Panc1 (cell line): ENCODE data around the gene FHIT. TPM values are rescaled to one million over a fixed set of nuclear protein-coding genes. Genes with fewer than 3 reads are reported as not detected.

ENCODE experiments used
- ATAC-seq: fragments of 200-7000 bp; cut with Tn5 transposase; 2 replicates; pipeline ENCODE4 v1.9.1; 2020; ENCODE audit warnings: mild to moderate bottlenecking, moderate library complexity
- BruUV-seq: library from RNA; stranded (reverse); fragments of 400-500 nt; replicated peaks from 2 replicates; lab custom pipeline; 2021; lab: Mats Ljungman, UMichigan
- CTCF ChIA-PET: fragments of 300-600 bp; sonication (Branson Sonifier 250); formaldehyde crosslinking; loops from one replicate; lab custom pipeline; 2022; ENCODE audit warnings: antibody characterized with exemption; lab: Charles Lee
- POLR2A ChIA-PET: fragments of 300-600 bp; sonication (Branson Sonifier 250); formaldehyde crosslinking; loops from one replicate; lab custom pipeline; 2022; ENCODE audit warnings: antibody characterized with exemption; lab: Charles Lee
- DNase-seq: peaks from one replicate; pipeline ENCODE4 v3.0.0-alpha.2; 2010; ENCODE audit warnings: low read depth, low spot score
- H3K27ac ChIP-seq: 2 replicates; pipeline ENCODE4 v1.5.1; 2011; ENCODE audit warnings: mild to moderate bottlenecking, low read length, inconsistent platforms
- H3K27me3 ChIP-seq: fragments of 200-500 bp; sonication (Bioruptor generic); 2 replicates; pipeline ENCODE4 v1.6.0; 2014; ENCODE audit warnings: low read length, inconsistent platforms; ENCODE audit not compliant: control insufficient read depth, insufficient read depth
- H3K36me3 ChIP-seq: fragments of 200-500 bp; sonication (Bioruptor generic); 2 replicates; pipeline ENCODE4 v1.5.1; 2014; ENCODE audit warnings: inconsistent platforms, mild to moderate bottlenecking, low read length, moderate library complexity; ENCODE audit not compliant: control insufficient read depth, insufficient read depth
- H3K4me1 ChIP-seq: 2 replicates; pipeline ENCODE4 v1.5.1; 2011; ENCODE audit warnings: inconsistent platforms, mild to moderate bottlenecking, low read length, moderate library complexity; ENCODE audit not compliant: control insufficient read depth, insufficient read depth
- H3K4me3 ChIP-seq, 2 experiments: 2 replicates each; pipeline ENCODE4 v1.5.1; 2011 to 2012; ENCODE audit warnings: low read depth in 2 of 2, low read length in 2 of 2, mild to moderate bottlenecking in 2 of 2, inconsistent platforms in 1 of 2, moderate library complexity in 1 of 2
- H3K9me3 ChIP-seq: fragments of 200-500 bp; sonication (Bioruptor generic); 2 replicates; pipeline ENCODE4 v1.5.1; 2014; ENCODE audit warnings: low read depth, mild to moderate bottlenecking, inconsistent platforms, low read length, moderate library complexity; ENCODE audit not compliant: control insufficient read depth, insufficient read depth
- POLR2AphosphoS5 ChIP-seq: IDR thresholded peaks from 2 replicates; pipeline ENCODE4 v1.6.1; 2012; ENCODE audit warnings: mild to moderate bottlenecking, low read depth, low read length, moderate library complexity
- SIN3A ChIP-seq: IDR thresholded peaks from 2 replicates; pipeline ENCODE4 v1.6.1; 2012; ENCODE audit warnings: low read depth, mild to moderate bottlenecking, low read length, moderate library complexity, borderline replicate concordance; ENCODE audit not compliant: insufficient read depth
- TCF7L2 ChIP-seq: IDR thresholded peaks from 2 replicates; pipeline ENCODE4 v1.6.1; 2011; ENCODE audit warnings: mild to moderate bottlenecking, low read depth, low read length, inconsistent platforms
- in situ Hi-C: cut with HindIII; loops from 2 replicates; pipeline ENCODE4 v1.10.0; 2016; ENCODE audit warnings: low sequenced_read_pairs, low pct_unique_long_range_greater_than_20kb
- intact Hi-C: fragments of 100-400 bp; cut with micrococcal nuclease; formaldehyde crosslinking; loops from one replicate; pipeline ENCODE4 v1.10.0; 2022; ENCODE audit not compliant: unreplicated experiment
- total RNA-seq: library from RNA; stranded (reverse); gene quantifications from one replicate; pipeline ENCODE4 v1.2.1, GENCODE V29; 2021; ENCODE audit not compliant: unreplicated experiment
- TF ChIP-seq, protein P1 (sequence below), 2 experiments: IDR thresholded peaks; 2 replicates each; pipeline ENCODE4 v1.6.1; 2011 to 2012; ENCODE audit warnings: low read depth in 2 of 2, control low read depth in 1 of 2, low read length in 1 of 2, mild to moderate bottlenecking in 1 of 2, moderate library complexity in 1 of 2; ENCODE audit not compliant: insufficient read depth in 1 of 2
- TF ChIP-seq, protein P2 (sequence below): fragments of 450-650 bp; IDR thresholded peaks from 2 replicates; pipeline ENCODE4 v1.5.1; 2017; ENCODE audit warnings: mild to moderate bottlenecking

Gene FHIT
- total RNA-seq, 1 experiment from 2014 or later: 2.2 TPM

DNA sequence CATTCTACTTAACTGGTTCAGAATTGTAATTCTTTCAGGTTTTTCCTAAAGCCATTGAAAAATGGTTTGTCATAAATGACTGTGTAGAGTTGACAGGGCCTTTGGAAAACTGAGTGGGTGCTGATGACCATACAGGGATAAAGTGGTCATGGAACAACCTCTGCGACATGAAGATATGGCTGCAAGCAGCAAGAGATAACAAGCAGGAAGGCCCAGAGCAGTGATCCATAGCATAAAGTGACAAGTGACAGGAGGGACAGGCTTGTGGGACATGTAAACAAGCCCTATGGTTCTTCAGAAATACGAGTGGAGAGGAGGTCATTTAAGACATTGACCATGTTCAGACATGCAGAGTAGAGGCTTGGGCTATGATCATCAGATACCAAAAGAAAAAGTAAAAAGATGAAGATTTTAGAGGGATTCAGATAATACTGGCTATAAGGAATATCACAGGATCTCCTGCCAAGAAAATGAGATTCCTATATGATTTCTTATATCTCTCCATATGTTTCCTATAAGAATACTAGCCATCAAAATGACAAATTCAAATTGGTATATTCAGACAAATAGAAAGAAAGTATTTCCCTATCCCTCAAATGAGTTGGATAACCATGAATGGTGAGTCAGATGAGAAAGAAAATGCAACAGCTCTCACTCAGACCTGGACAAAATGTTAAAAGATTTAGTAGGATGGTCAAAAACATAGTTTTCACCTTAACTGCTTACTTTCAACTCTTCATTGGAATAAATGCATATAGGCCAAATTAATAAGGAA, 1373.8 kb downstream of the FHIT start:
- DNase-seq (no peak), ATAC-seq (no peak)
- in situ Hi-C loops: no loop called here
- no peak overlapping the region for H3K4me3 ChIP-seq
- ChIA-PET CTCF (no interaction called here), POLR2A (no interaction called here)
- no peak overlapping the region for H3K27ac ChIP-seq
- no peaks in the 10 kb centered on the region for H3K27me3 ChIP-seq
- no peak for TF ChIP-seq SIN3A
- intact Hi-C loops: no loop called here
- no peaks in the 10 kb centered on the region for H3K36me3 ChIP-seq
- H3K4me1 ChIP-seq: no peaks in the 10 kb centered on the region
- no TSS peak for BruUV-seq
- no peaks in the 10 kb centered on the region for H3K9me3 ChIP-seq

DNA sequence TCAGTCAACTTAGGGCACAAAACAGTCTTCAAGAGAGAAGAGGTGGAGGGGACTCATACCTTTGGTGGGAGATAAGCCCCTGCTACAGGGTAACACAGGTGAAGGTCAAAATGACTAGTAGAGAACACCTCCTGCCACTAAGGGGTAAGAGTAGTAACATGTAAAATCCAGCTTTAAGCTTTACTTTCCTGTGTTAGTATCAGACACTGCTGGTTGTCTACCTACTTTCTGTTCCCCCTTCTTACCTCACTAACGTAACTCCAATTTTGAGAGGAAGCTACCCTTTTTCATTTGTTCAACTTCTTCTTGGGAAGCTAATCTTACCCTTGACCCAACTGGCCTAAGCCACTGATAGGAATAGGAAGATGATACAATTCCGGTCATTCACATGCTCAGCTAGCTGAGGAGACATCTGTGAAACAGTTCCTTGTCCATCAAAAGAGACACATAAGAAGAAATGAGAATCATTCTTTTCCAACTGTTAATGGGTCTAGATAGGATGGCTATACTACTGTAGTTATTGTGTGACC, 1374.7 kb downstream of the FHIT start:
- in situ Hi-C loops: no loop called here
- H3K4me3 ChIP-seq: no peak overlapping the region
- no TSS peak for BruUV-seq
- no peaks in the 10 kb centered on the region for H3K4me1 ChIP-seq
- H3K9me3 ChIP-seq: no peaks in the 10 kb centered on the region
- DNase-seq: no peak
- ATAC-seq: no peak
- no peaks in the 10 kb centered on the region for H3K27me3 ChIP-seq
- intact Hi-C loops: no loop called here
- TF ChIP-seq TCF7L2: no peak
- no peak for TF ChIP-seq POLR2AphosphoS5
- TF ChIP-seq, protein P1, sequence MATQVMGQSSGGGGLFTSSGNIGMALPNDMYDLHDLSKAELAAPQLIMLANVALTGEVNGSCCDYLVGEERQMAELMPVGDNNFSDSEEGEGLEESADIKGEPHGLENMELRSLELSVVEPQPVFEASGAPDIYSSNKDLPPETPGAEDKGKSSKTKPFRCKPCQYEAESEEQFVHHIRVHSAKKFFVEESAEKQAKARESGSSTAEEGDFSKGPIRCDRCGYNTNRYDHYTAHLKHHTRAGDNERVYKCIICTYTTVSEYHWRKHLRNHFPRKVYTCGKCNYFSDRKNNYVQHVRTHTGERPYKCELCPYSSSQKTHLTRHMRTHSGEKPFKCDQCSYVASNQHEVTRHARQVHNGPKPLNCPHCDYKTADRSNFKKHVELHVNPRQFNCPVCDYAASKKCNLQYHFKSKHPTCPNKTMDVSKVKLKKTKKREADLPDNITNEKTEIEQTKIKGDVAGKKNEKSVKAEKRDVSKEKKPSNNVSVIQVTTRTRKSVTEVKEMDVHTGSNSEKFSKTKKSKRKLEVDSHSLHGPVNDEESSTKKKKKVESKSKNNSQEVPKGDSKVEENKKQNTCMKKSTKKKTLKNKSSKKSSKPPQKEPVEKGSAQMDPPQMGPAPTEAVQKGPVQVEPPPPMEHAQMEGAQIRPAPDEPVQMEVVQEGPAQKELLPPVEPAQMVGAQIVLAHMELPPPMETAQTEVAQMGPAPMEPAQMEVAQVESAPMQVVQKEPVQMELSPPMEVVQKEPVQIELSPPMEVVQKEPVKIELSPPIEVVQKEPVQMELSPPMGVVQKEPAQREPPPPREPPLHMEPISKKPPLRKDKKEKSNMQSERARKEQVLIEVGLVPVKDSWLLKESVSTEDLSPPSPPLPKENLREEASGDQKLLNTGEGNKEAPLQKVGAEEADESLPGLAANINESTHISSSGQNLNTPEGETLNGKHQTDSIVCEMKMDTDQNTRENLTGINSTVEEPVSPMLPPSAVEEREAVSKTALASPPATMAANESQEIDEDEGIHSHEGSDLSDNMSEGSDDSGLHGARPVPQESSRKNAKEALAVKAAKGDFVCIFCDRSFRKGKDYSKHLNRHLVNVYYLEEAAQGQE (IDR thresholded peaks at IDR 0.05; ENCODE audit: insufficient read depth in 1 of 2, low read depth in 2 of 2, low read length in 1 of 2): no peak
- TF ChIP-seq, protein P2, sequence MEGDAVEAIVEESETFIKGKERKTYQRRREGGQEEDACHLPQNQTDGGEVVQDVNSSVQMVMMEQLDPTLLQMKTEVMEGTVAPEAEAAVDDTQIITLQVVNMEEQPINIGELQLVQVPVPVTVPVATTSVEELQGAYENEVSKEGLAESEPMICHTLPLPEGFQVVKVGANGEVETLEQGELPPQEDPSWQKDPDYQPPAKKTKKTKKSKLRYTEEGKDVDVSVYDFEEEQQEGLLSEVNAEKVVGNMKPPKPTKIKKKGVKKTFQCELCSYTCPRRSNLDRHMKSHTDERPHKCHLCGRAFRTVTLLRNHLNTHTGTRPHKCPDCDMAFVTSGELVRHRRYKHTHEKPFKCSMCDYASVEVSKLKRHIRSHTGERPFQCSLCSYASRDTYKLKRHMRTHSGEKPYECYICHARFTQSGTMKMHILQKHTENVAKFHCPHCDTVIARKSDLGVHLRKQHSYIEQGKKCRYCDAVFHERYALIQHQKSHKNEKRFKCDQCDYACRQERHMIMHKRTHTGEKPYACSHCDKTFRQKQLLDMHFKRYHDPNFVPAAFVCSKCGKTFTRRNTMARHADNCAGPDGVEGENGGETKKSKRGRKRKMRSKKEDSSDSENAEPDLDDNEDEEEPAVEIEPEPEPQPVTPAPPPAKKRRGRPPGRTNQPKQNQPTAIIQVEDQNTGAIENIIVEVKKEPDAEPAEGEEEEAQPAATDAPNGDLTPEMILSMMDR: no peak
- ChIA-PET CTCF (interaction anchor here (0.6 kb wide), 1 partner anchor 133 kb away, joined by 5 read pairs; no protein-coding TSS in a partner anchor), POLR2A (no interaction called here)
- H3K27ac ChIP-seq: no peak overlapping the region
- H3K36me3 ChIP-seq: no peaks in the 10 kb centered on the region
